Measurements from ENCODE around the gene MYADM. TPM values are rescaled to one million over a fixed set of nuclear protein-coding genes. Genes with fewer than 3 reads are reported as not detected.

Gene MYADM
- total and polyA plus RNA-seq, 12 donors: 53.7 to 265 (median 127) TPM

- H3K27ac ChIP-seq: no peak overlapping the region
- ATAC-seq (no peak), DNase-seq (no peak)
- H3K27me3 ChIP-seq: peaks cover 4 to 94% (median 87%) of the 10 kb centered on the region in 7 donors
- no peak overlapping the region for H3K4me3 ChIP-seq
- H3K9me3 ChIP-seq: no peaks in the 10 kb centered on the region
- WGBS, 2 donors: 50 to 58% methylated on average over 4 of the region's 4 CpGs
- TF ChIP-seq CTCF (IDR thresholded peaks at IDR 0.05): no peak
- H3K36me3 ChIP-seq: no peaks in the 10 kb centered on the region
- intact Hi-C loops (cut with DNase I): no loop called here
- no peaks in the 10 kb centered on the region for H3K4me1 ChIP-seq
Measured at GRCh38 chr19:53896682-53897081, 29.0 kb downstream of the MYADM start.

- no peak for TF ChIP-seq CTCF (IDR thresholded peaks at IDR 0.05)
- H3K27ac ChIP-seq: no peak overlapping the region
- peaks cover 4 to 92% (median 81%) of the 10 kb centered on the region in 7 donors for H3K27me3 ChIP-seq
- DNase-seq (no peak), ATAC-seq (no peak)
- H3K36me3 ChIP-seq: no peaks in the 10 kb centered on the region
- H3K9me3 ChIP-seq: no peaks in the 10 kb centered on the region
- WGBS, 2 donors: 51 to 58% methylated on average over 4 of the region's 4 CpGs
- intact Hi-C loops (cut with DNase I): no loop called here
- no peak overlapping the region for H3K4me3 ChIP-seq
- no peaks in the 10 kb centered on the region for H3K4me1 ChIP-seq
Measured at GRCh38 chr19:53897459-53897858, 29.8 kb downstream of the MYADM start.

- ATAC-seq (no peak), DNase-seq (no peak)
- 2 to 8% methylated on average over 16 of the region's 16 CpGs for WGBS, 2 donors
- no peak for TF ChIP-seq CTCF (IDR thresholded peaks at IDR 0.05)
- H3K27me3 ChIP-seq: peaks cover 4 to 93% (median 79%) of the 10 kb centered on the region in 7 donors
- intact Hi-C loops (cut with DNase I): no loop called here
- H3K27ac ChIP-seq: no peak overlapping the region
- H3K9me3 ChIP-seq: no peaks in the 10 kb centered on the region
- H3K36me3 ChIP-seq: no peaks in the 10 kb centered on the region
- H3K4me3 ChIP-seq: no peak overlapping the region
- H3K4me1 ChIP-seq: no peaks in the 10 kb centered on the region
Measured at GRCh38 chr19:53898166-53898565, 30.5 kb downstream of the MYADM start.

GRCh38 chr19:53898636-53899341, 31.1 kb downstream of the MYADM start:
- DNase-seq (no peak), ATAC-seq (no peak)
- H3K4me1 ChIP-seq: no peaks in the 10 kb centered on the region
- H3K27ac ChIP-seq: no peak overlapping the region
- H3K27me3 ChIP-seq: peaks cover 4 to 92% (median 74%) of the 10 kb centered on the region in 7 donors
- 2 to 3% methylated on average over 38 to 42 of the region's 42 CpGs for WGBS, 2 donors
- H3K36me3 ChIP-seq: no peaks in the 10 kb centered on the region
- intact Hi-C loops (cut with DNase I): no loop called here
- H3K9me3 ChIP-seq: no peaks in the 10 kb centered on the region
- TF ChIP-seq CTCF (IDR thresholded peaks at IDR 0.05): no peak
- no peak overlapping the region for H3K4me3 ChIP-seq

Data from heart right ventricle (tissue), 16 donors.